NB4 (cell line): Measurements from ENCODE around the gene FAM186B.

Experiments
- DNase-seq: peaks from one replicate; pipeline ENCODE4 v3.0.0; 2010; ENCODE audit warnings: low read depth
- H3K4me3 ChIP-seq: one replicate; pipeline ENCODE4 v1.5.1; 2011; ENCODE audit warnings: mild to moderate bottlenecking, low read depth, low read length, moderate library complexity
- MYC ChIP-seq: IDR thresholded peaks from 2 replicates; pipeline ENCODE4 v1.6.1; 2011; ENCODE audit warnings: low read depth, low read length
- POLR2A ChIP-seq: IDR thresholded peaks from 2 replicates; pipeline ENCODE4 v1.6.1; 2011; ENCODE audit warnings: mild to moderate bottlenecking; ENCODE audit not compliant: insufficient read length; ENCODE audit errors: extremely low read depth
- TF ChIP-seq, protein P1 (sequence below): IDR thresholded peaks from one replicate; pipeline ENCODE4 v1.5.1; 2012; ENCODE audit warnings: low read depth, low read length
- TF ChIP-seq, protein P2 (sequence below): IDR thresholded peaks from 2 replicates; pipeline ENCODE4 v1.6.1; 2011; ENCODE audit warnings: low read depth, low read length

FAM186B gene

GRCh38 chr12:49577589-49578315 lies 27.7 kb downstream of the FAM186B start:
- no peak overlapping the region for H3K4me3 ChIP-seq
- DNase-seq: no peak
- no peak for TF ChIP-seq MYC
- TF ChIP-seq POLR2A: no peak
- TF ChIP-seq, protein P1, sequence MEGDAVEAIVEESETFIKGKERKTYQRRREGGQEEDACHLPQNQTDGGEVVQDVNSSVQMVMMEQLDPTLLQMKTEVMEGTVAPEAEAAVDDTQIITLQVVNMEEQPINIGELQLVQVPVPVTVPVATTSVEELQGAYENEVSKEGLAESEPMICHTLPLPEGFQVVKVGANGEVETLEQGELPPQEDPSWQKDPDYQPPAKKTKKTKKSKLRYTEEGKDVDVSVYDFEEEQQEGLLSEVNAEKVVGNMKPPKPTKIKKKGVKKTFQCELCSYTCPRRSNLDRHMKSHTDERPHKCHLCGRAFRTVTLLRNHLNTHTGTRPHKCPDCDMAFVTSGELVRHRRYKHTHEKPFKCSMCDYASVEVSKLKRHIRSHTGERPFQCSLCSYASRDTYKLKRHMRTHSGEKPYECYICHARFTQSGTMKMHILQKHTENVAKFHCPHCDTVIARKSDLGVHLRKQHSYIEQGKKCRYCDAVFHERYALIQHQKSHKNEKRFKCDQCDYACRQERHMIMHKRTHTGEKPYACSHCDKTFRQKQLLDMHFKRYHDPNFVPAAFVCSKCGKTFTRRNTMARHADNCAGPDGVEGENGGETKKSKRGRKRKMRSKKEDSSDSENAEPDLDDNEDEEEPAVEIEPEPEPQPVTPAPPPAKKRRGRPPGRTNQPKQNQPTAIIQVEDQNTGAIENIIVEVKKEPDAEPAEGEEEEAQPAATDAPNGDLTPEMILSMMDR: no peak
- TF ChIP-seq, protein P2, sequence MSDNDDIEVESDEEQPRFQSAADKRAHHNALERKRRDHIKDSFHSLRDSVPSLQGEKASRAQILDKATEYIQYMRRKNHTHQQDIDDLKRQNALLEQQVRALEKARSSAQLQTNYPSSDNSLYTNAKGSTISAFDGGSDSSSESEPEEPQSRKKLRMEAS: no peak

DNA sequence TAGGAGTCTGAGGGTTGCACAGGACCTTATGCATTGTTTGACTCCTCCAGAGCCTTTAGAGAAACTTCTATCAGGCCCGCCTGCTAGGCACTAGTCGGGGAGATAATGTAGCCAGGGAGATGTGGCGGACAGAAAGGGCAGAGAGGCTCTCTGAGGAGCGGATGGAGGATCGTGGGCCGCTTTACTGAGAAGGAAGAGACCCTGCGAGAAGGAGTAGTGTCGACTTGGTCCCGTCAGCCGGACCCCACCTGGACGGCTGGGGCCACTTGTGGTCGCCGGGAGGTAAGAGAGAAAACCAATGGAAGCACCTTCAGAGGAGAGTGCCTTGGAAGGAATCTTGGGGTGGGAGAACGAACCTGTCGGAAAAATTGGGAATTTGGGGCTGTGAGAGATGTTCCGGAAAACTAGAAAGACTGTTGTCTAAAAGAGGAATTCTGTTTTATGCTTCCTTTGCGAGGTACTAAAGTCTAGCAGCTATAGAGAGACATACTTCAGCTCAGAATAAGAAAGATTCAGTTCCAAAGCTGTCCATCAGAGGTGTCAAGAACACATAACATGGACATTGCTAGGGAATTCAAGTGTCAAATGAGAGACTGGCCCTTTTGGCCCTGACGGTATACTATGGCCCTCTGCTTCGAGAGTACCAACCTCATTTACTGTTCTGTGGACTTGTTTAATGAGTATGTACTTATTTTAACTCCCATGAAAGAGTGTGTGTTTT lies 36.8 kb downstream of the FAM186B start:
- DNase-seq: peak; percentile 52

DNA sequence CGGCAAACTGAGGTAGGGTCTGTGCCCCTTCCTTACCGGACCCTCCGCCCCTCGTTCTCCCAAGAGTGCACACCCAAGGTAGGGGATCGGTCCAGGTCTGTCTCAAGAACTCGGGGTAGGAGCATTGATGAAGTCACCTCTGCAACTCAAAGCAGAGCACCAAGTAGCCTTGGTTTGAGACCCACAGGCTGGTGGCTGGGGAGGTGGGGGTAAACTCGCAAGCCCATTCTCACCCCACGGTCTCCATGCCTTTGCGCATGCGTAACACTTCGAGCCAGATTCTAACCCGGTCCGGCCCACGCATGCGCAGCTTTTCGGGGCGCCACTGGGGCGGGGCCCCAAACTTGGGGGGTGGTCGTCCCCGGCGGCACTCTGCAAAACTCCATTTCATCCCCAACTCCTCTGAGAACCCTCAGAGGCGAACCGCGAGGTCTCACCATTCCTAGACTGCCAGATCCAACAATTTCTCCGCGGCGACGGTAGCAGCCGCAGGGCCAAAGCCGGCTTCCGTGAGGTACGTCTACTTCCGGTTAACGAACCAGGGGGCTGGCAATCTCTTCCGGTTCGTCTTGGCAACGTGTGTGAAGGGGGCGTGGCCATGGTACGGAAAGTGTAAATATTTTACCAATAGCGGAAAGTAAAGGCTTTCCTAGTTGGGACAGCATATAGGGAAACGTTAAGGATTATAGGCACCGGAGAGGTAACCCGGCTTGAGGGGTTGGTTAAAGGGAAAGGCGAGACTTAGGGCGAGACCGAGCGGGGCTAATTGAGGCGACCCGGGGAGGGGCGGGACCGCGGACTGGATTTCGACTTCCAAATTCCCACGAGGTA lies 37.6 kb downstream of the FAM186B start, which contains the start of gene MCRS1:
MCRS1 (minus strand) TSS at position 532 of the 831 bp plus-strand sequence. CDS start 1,411 bp downstream, outside the sequence.
- peak; percentile 95 for DNase-seq
- peak within 1 kb of the TSS; percentile 87 for H3K4me3 ChIP-seq
- TF ChIP-seq, protein P2: peak; percentile 87
- TF ChIP-seq, protein P1: no peak
- TF ChIP-seq MYC (peak; percentile 92), POLR2A (peak; percentile 92)

More for the DNA sequence above, 36.8 kb downstream of the FAM186B start:
- TF ChIP-seq, protein P2: no peak
- TF ChIP-seq MYC: no peak
- no peak for TF ChIP-seq POLR2A
- TF ChIP-seq, protein P1: no peak
- H3K4me3 ChIP-seq: peak overlapping the region; percentile 87

GRCh38 chr12:49567302-49567610 lies 38.2 kb downstream of the FAM186B start:
- DNase-seq: no peak
- no peak for TF ChIP-seq MYC
- TF ChIP-seq, protein P2: no peak
- TF ChIP-seq POLR2A: no peak
- TF ChIP-seq, protein P1: no peak
- peak overlapping the region; percentile 87 for H3K4me3 ChIP-seq

- no peak for TF ChIP-seq POLR2A
- no peak for TF ChIP-seq MYC
- TF ChIP-seq, protein P2: no peak
- TF ChIP-seq, protein P1: no peak
- no peak overlapping the region for H3K4me3 ChIP-seq
- DNase-seq: no peak
Observed at GRCh38 chr12:49566361-49566760, 39.1 kb downstream of the FAM186B start.
